Endometrial microvascular endothelial cells (primary cell): ENCODE results near the gene HSD17B4. TPM values are rescaled to one million over a fixed set of nuclear protein-coding genes. Genes with fewer than 3 reads are reported as not detected.
"Not testable (repeated sequence)": the region's sequence is repeated elsewhere in the genome, so short reads cannot be mapped to it uniquely, and the experiment has no call there.

Experiments
- in situ Hi-C: cut with HindIII; loops from 2 replicates; pipeline ENCODE4 v1.10.0; 2017; ENCODE audit warnings: low sequenced_read_pairs, low pct_unique_long_range_greater_than_20kb; ENCODE audit errors: inconsistent ontology term
- total RNA-seq: library from RNA; depleted of rRNA; stranded (reverse); fragments of >200 nt; gene quantifications from one replicate; pipeline ENCODE4 v1.2.3, GENCODE V29; 2015; ENCODE audit errors: inconsistent ontology term

Gene HSD17B4
- total RNA-seq, 1 donor from 2014 or later: 103 TPM

DNA sequence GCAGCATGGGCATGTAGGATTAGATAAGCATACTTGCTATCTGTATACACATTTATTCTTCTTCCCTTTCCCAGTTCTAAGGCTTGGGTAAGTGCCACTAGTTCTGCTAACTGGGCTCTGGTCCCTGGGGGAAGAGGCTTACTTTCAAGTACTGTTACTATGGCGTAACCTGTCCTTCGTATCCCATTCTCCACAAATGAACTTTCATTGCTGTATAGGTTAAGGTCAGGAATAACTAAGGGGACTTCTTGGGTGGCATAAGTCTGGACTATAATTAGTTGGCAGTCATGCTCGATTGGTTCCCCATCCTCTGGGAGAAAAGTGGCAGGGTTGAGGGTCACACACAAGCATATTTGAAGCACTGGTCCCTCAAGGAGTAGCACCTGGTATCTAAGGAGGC lies 23.7 kb upstream of the HSD17B4 start:
- in situ Hi-C loops: not testable (repeated sequence)

DNA sequence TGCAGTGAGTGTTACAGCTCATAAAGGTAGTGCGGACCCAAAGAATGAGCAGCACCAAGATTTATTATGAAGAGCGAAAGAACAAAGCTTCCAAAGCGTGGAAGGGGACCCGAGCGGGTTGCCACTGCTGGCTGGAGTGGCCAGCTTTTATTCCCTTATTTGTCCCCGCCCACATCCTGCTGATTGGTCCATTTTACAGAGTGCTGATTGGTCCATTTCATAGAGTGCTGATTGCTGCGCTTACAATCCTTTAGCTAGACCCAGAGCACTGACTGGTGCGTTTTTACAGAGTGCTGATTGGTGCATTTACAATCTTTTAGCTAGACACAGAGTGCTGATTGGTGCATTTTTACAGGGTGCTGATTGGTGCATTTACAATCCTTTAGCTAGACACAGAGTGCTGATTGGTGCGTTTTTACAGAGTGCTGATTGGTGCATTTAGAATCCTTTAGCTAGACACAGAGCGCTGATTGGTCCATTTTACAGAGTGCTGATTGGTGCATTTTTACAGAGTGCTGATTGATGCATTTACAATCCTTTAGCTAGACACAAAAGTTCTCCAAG lies 19.5 kb upstream of the HSD17B4 start:
- in situ Hi-C loops: not testable (repeated sequence)

DNA sequence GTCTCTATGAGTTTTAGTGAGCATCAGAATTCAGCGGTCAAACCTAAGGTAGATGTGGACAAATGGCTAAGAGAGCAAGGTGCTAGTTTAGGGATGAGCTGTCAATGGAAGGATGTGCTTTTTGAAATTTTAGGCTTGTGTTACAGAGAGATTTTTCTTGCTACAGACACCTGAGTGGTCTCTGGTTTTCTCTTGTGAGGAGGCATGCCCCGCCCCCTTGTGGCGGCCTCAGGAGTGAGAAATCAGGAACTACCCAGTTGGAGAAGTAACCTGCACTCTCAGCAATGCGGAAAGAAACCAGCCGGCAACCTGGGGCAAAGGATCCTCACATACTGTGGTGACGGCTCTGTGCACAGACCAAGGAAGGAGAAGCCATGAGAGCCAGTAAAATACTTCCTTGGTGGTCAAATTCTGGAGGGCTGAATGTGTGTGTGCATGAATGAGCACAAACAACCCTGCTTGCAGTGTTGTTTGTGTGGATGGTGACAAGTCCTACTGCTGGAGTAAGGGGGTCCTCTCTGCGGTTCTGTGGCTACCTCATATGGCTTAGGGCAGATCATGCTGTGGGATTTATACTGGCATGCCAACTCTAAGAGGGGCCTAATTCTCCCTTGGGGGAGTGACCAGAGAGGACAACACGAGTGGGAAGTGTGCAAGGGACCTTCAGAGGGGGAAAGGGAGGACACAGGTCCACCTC lies 16.7 kb upstream of the HSD17B4 start:
- in situ Hi-C loops: no loop called here

DNA sequence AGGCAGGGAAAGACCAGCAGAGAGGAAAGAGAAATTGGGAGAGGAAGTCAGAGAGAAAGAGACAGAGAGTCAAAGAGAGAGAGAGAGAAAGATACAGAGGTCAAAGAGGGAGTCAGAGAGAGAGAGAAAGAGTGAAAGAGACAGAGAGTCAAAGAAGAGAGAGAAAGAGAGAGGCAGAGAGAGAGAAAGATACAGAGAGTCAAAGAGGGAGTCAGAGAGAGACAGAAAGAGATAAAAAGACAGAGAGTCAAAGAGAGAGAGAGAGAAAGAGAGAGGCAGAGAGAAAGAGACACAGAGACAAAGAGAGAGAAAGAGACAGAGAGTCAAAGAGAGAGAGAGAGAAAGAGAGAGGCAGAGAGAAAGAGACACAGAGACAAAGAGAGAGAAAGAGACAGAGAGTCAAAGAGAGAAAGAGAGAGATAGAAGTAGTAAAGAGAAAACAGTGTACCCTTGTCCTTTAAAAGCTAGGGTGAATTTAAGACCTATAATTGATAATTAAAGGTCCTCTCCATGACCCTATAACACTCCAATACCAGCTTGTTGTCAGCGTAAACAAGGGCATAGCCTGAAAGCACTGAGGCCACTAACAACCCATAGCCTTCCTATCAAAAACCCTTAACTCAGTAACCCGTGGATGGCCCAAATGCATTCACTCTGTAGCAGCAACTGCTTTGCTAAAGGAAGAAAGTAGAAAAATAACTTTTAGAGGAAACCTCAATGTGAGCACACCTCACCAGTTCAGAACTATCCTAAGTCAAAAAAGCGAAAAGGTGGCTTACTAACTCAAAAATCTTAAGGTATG lies 14.3 kb upstream of the HSD17B4 start:
- in situ Hi-C loops: not testable (repeated sequence)

DNA sequence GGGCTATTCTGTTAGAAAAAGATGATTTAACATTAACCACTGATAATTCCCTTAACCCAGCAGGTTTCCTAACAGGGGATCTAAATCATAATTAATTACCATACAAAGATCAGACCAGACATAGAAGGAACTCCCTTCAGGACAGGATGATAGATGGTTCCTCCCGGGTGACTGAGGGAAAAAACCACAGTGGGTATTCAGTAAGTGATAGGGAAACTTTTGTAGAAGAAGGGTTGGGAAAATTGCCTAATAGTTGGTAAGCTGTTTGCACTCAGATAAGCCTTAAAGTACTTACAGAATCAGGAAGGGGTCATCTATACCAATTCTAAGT lies 13.7 kb upstream of the HSD17B4 start:
- in situ Hi-C loops: not testable (repeated sequence)

DNA sequence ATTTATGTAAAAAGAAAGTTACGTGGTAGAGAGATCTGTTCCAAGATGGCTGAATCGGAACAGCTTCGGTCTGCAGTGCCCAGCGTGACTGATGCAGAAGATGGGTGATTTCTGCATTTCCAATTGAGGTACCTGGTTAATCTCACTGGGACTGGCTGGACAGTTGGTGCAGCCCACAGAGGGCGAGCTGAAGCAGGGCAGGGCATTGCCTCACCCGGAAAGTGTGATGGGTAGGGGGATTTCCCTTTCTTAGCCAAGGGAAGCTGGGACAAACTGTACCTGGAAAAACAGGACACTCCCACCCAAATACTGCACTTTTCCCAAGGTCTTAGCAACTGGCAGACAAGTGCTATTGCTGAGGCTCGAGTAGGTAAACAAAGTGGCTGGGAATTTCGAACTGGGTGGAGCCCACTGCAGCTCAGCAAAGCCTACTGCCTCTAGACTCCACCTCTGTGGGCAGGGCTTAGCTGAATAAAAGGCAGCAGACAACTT lies 13.1 kb upstream of the HSD17B4 start:
- in situ Hi-C loops: no loop called here

DNA sequence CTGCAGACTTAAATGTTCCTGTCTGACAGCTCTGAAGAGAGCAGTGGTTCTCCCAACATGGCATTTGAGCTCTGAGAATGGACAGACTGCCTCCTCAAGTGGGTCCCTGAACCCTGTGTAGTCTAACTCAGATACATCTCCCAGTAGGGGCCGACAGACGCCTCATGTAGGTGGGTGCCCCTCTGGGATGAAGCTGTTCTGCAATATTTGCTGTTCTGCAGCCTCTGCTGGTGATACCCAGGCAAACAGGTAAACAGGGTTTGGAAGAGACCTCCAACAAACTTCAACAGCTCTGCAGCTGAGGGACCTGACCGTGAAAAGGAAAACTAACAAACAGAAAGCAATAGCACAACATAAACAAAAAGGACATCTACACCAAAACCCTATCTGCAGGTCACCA lies 12.7 kb upstream of the HSD17B4 start:
- in situ Hi-C loops: not testable (repeated sequence)

DNA sequence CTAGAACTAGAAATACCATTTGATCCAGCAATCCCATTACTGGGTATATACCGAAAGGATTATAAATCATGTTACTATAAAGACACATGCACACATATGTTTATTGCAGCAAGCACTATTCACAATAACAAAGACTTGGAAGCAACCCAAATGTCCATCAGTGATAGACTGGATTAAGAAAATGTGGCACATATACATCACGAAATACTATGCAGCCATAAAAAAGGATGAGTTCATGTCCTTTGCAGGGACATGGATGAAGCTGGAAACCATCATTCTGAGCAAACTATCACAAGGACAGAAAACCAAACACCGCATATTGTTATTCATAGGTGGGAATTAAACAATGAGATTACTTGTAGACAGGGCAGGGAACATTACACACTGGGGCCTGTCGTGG lies 7.7 kb upstream of the HSD17B4 start:
- in situ Hi-C loops: not testable (repeated sequence)

DNA sequence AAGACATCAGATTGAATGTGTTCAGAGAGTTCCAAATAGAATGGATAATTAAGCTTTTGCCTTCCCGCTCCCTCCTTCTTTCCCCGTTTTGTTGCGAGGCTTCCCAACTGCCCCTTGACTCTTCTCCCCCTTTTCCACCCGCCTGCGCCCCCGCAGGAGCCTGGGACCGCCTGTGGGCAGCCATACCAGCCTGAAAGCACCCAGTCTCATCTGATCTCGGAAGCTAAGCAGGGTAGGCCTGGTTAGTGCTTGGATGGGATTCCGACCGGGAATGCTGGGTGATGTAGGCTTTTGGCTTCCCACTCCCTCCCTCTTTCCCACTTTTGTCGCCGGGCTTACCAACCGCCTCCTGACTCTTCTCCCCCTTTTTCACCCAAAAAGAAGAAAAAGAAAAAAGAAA lies 6.8 kb upstream of the HSD17B4 start:
- in situ Hi-C loops: no loop called here

DNA sequence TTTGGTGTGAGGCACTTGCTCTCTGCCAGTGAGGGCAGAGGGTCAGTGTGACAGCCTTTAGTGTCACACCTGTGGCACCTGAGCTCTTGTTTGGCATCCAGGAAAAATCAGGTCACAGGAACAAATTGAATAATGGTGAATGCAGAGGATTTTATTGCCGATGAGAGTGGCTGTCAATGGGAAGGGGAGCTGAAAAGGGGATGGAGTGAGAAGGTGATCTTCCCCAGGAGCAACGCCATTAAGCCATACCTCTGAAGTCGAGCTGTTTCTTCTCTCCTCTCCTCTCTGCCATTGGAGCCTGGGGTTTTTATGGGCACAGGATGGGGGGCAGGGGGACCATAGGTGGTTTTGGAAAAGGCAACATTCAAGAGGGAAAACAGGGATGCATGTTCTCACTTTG lies 2.4 kb upstream of the HSD17B4 start:
- in situ Hi-C loops: loop anchor here (25.0 kb wide), 1 partner anchor 1012 kb away; the partner anchor contains the start of gene PRR16

DNA sequence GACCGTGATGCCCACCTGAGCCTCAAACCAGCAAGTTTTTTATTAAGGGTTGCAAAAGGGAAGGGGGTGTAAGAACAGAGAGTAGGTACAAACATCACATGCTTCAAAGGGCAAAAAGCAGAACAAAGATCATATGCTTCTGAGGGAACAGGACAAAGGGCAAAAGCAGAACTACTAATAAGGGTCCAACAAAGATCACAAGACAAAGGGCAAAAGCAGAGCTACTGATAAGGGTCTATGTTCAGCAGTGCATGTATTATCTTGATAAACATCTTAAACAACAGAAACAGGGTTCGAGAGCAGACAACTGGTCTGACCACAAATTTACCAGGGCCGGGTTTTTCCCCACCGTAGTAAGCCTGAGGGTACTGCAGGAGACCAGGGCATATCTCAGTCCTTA lies 1.7 kb upstream of the HSD17B4 start:
- in situ Hi-C loops: loop anchor here (25.0 kb wide), 1 partner anchor 1012 kb away; the partner anchor contains the start of gene PRR16

DNA sequence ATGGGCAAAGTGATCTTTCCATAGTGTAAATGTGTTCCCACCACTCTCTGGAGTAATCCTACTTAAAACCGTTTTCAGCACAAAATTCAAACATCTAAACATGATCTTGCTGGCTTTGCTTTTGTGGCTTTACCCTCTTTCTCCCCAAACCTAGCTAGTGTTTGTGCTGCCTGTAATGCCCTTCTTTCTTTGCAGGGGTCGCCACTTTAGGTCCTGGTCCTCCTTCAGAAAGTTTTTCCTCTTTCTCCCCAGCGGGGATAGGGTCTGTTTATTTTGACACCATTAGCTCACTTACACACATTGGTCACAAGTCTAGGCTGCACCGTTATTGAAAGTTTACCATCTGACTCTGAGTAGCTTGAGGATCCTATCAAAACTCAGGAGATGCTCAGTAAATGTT lies 736 bp upstream of the HSD17B4 start:
- in situ Hi-C loops: loop anchor here (25.0 kb wide), 1 partner anchor 1011 kb away; the partner anchor contains the start of gene PRR16

DNA sequence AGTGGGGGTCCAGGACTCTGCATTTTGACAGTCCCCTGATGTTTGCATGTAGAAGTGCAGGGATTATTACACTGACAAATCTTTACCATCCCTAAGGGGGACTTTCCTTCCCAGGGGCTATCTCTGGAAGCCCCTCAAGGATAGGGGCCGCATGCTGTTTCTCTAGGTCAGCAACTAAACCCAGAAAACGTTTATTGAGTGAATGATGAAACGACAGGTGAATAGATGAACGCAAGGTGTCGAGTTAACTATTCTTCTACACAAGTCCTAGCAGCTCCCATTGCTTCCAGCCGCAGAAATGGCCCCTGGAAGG lies 281 bp upstream of the HSD17B4 start:
- in situ Hi-C loops: loop anchor here (25.0 kb wide), 1 partner anchor 1010 kb away; the partner anchor contains the start of gene PRR16

DNA sequence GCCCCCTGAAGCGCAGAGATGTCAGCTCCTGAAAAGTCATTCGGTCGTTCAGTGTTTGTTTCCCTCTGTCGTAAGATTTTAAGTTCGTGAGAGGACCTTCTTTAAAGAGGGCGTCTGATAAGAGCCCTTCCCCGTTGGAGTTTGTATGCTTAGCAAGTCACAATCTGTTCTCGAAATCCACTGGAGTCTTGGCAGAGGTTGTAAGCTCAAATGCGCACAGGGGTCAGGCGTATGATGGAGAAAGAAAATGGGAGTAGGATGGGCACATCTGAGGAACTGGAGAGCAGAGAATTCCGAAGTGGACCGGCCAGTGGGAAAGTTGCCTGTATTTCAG lies 710 bp downstream of the HSD17B4 start:
- in situ Hi-C loops: loop anchor here (25.0 kb wide), 1 partner anchor 1009 kb away; the partner anchor contains the start of gene PRR16

DNA sequence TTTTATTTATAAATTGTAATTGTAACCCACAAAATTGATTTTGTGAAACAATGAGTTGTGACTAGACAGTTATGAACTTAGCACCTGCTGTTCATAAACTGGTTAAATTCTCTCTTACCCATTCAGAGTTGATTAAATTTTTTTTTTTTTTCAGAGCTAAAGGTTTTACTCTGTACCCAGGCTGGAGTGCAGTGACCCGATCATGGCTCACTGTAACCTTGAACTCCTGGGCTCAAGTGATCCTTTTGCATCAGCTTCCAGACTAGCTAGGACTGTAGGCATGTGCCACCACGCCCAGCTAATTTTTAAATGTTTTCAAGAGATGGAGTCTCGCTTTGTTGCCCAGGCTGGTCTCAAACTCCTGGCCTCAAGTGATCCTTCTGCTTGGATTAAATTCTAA lies 1.9 kb downstream of the HSD17B4 start:
- in situ Hi-C loops: loop anchor here (25.0 kb wide), 1 partner anchor 1008 kb away; the partner anchor contains the start of gene PRR16

DNA sequence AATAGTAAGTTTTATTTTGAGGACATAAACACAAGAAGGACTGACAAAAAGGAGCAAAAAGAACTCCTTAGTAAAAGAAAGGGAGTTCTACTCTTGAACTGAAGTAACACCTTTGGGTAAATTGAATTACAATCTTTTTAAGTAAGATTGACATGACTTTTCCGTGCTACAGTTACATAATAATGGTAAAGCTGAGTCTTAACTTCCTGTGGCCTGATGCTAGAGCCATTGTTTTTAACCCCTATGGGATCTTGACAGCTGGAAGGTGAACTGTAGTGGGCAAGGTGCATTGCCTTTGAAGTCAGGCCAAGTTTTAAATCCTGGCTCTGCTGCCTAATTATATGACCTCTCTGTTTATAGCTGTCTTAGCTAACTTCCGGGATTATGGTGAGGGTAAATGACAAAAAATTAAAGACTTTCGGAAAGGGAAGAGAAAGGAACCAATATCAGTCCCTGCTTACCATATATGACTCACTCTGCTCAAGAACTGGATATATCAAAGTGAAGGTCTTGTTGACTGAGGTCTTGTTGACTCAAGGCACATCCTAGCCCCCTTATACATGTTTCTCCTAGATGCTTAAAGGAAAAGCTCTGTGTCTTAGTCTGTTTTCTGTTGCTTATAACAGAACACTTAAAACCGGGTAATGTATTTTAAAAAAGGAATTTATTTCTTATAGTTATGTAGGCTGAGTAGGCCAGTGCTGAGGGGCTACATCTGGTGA lies 6.8 kb downstream of the HSD17B4 start:
- in situ Hi-C loops: loop anchor here (25.0 kb wide), 1 partner anchor 1003 kb away; the partner anchor contains the start of gene PRR16

DNA sequence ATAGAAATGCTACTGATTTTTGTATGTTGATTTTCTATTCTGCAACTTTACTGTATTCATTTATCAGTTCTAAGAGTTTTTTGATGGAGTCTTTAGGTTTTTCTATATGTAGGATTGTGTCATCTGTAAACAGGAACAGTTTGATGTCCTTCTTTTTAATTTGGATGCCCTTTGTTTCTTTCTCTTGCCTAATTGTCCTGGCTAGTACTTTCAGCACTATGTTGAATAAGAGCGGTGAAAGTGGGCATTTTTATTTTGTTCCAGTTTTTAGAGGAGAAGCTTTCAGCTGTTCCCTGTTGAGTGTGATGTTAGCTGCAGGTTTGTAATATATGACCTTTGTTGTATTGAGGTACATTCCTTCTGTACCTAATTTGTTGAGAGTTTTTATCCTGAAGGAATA lies 13.3 kb downstream of the HSD17B4 start:
- in situ Hi-C loops: loop anchor here (25.0 kb wide), 1 partner anchor 997 kb away; the partner anchor contains the start of gene PRR16

DNA sequence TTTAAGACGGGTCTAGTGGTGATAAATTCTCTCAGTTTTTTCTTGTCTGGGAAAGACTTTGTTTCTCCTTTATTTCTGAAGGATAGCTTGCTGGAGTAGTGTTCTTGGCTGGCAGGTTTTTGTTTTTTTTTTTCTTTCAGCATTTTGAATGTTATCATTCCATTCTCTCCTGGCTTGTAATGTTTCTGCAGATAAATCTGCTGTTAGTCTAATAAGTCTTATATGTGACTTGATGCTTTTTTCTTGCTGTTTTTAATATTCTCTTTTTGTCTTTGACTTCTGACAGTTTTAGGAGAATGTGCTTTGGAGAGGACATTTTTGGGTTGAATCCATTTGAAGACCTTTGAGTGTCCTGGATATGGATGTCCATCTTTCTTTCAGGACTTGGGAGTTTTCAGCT lies 16.0 kb downstream of the HSD17B4 start:
- in situ Hi-C loops: loop anchor here (25.0 kb wide), 1 partner anchor 994 kb away; the partner anchor contains the start of gene PRR16
